Mesenchymal stem cell (in vitro differentiated cells and primary cell): ENCODE results near the gene DCTD.

Experiments used
- DNase-seq: peaks from one replicate; pipeline ENCODE4 v3.0.0-alpha.2; 2013
- H2AFZ ChIP-seq: one replicate; pipeline ENCODE4 v1.6.1; 2013; ENCODE audit warnings: low read depth, mild to moderate bottlenecking, control low read depth, inconsistent platforms, low read length, moderate library complexity
- H2AK5ac ChIP-seq: 2 replicates; pipeline ENCODE4 v1.6.1; 2013; ENCODE audit warnings: low read length, moderate library complexity, mild to moderate bottlenecking, inconsistent platforms; ENCODE audit not compliant: severe bottlenecking
- H2BK120ac ChIP-seq: one replicate; pipeline ENCODE4 v1.6.1; 2013; ENCODE audit warnings: low read depth, mild to moderate bottlenecking, inconsistent platforms, low read length, moderate library complexity
- H2BK12ac ChIP-seq, 2 experiments: one replicate each; pipeline ENCODE4 v1.6.1; 2013; ENCODE audit warnings: inconsistent platforms in 2 of 2, low read length in 2 of 2, mild to moderate bottlenecking in 2 of 2, moderate library complexity in 2 of 2, control low read depth in 1 of 2
- H2BK15ac ChIP-seq: one replicate; pipeline ENCODE4 v1.6.1; 2013; ENCODE audit warnings: mild to moderate bottlenecking, low read depth, inconsistent platforms; ENCODE audit not compliant: poor library complexity, severe bottlenecking
- H2BK5ac ChIP-seq: 2 replicates; pipeline ENCODE4 v1.6.1; 2013; ENCODE audit warnings: low read depth, mild to moderate bottlenecking, low read length, control low read depth, inconsistent platforms; ENCODE audit not compliant: poor library complexity, severe bottlenecking
- H3K14ac ChIP-seq, 2 experiments: one replicate each; pipeline ENCODE4 v1.6.1; 2013; ENCODE audit warnings: inconsistent platforms in 2 of 2, low read length in 2 of 2, control low read depth in 1 of 2, mild to moderate bottlenecking in 1 of 2, moderate library complexity in 1 of 2
- H3K18ac ChIP-seq, 2 experiments: one replicate each; pipeline ENCODE4 v1.6.1; 2013; ENCODE audit warnings: inconsistent platforms in 2 of 2, low read length in 2 of 2, control low read depth in 1 of 2, low read depth in 1 of 2, mild to moderate bottlenecking in 1 of 2
- H3K23ac ChIP-seq, 2 experiments: one replicate each; pipeline ENCODE4 v1.6.1; 2013; ENCODE audit warnings: inconsistent platforms in 2 of 2, low read length in 2 of 2, mild to moderate bottlenecking in 2 of 2, moderate library complexity in 2 of 2, control low read depth in 1 of 2
- H3K27ac ChIP-seq: 2 replicates; pipeline ENCODE4 v1.5.1; 2013; ENCODE audit warnings: mild to moderate bottlenecking, moderate library complexity, low read length, control low read depth, inconsistent platforms; ENCODE audit not compliant: poor library complexity, severe bottlenecking
- H3K27me3 ChIP-seq, 2 experiments: 2 replicates each; pipeline versions ENCODE4 v1.6.1 to v1.7.0; 2013; ENCODE audit warnings: low read length in 2 of 2, mild to moderate bottlenecking in 2 of 2, moderate library complexity in 2 of 2, control low read depth in 1 of 2, inconsistent platforms in 1 of 2; ENCODE audit not compliant: control insufficient read depth in 1 of 2, insufficient read depth in 1 of 2
- H3K36me3 ChIP-seq, 2 experiments: 2 replicates each; pipeline versions ENCODE4 v1.6.1 to v1.7.0; 2013; ENCODE audit warnings: low read length in 2 of 2, control low read depth in 1 of 2, inconsistent platforms in 1 of 2, low read depth in 1 of 2, mild to moderate bottlenecking in 1 of 2; ENCODE audit not compliant: insufficient read depth in 2 of 2, control insufficient read depth in 1 of 2
- H3K4ac ChIP-seq, 2 experiments: one replicate each; pipeline ENCODE4 v1.6.1; 2013; ENCODE audit warnings: inconsistent platforms in 2 of 2, low read length in 2 of 2, mild to moderate bottlenecking in 2 of 2, moderate library complexity in 2 of 2, control low read depth in 1 of 2, low read depth in 1 of 2
- H3K4me1 ChIP-seq: 2 replicates; pipeline ENCODE4 v1.6.1; 2013; ENCODE audit warnings: low read depth, low read length, control low read depth; ENCODE audit not compliant: control insufficient read depth, insufficient read depth
- H3K4me2 ChIP-seq: 2 replicates; pipeline ENCODE4 v1.6.1; 2013; ENCODE audit warnings: low read length, mild to moderate bottlenecking, inconsistent platforms; ENCODE audit not compliant: poor library complexity, severe bottlenecking
- H3K4me3 ChIP-seq, 2 experiments: 2 replicates each; pipeline versions ENCODE4 v1.5.1 to v1.7.0; 2013; ENCODE audit warnings: low read length in 2 of 2, mild to moderate bottlenecking in 2 of 2, control low read depth in 1 of 2, low read depth in 1 of 2; ENCODE audit not compliant: insufficient read depth in 1 of 2
- H3K79me1 ChIP-seq: replicated peaks from 2 replicates; pipeline ENCODE4 v1.6.1; 2013; ENCODE audit warnings: mild to moderate bottlenecking, control low read depth, low read length, inconsistent platforms; ENCODE audit not compliant: poor library complexity, severe bottlenecking
- H3K9ac ChIP-seq: 2 replicates; pipeline ENCODE4 v1.7.0; 2013; ENCODE audit warnings: mild to moderate bottlenecking, low read length, moderate library complexity
- H3K9me3 ChIP-seq: 2 replicates; pipeline ENCODE4 v1.7.0; 2013; ENCODE audit warnings: mild to moderate bottlenecking, low read length; ENCODE audit not compliant: control insufficient read depth
- H4K8ac ChIP-seq: one replicate; pipeline ENCODE4 v1.6.1; 2013; ENCODE audit warnings: inconsistent platforms, mild to moderate bottlenecking, low read length, moderate library complexity
- H4K91ac ChIP-seq: one replicate; pipeline ENCODE4 v1.6.1; 2013; ENCODE audit warnings: mild to moderate bottlenecking, low read length, inconsistent platforms
- WGBS: methylation state at CpG from one replicate; pipeline ENCODE4 v1.1.7; 2013; ENCODE audit warnings: mixed read lengths; 5-methylcytosine and 5-hydroxymethylcytosine counted together

The DCTD gene

GRCh38 chr4:182862921-182863320, 54.3 kb downstream of the DCTD start:
- no peaks in the 10 kb centered on the region for H3K36me3 ChIP-seq
- H2BK15ac ChIP-seq = no peak overlapping the region
- H4K8ac ChIP-seq = no peak overlapping the region
- H3K79me1 ChIP-seq = no peaks in the 10 kb centered on the region
- WGBS = 88% methylated on average over 12 of the region's 12 CpGs
- no peak overlapping the region for H4K91ac ChIP-seq
- H2BK120ac ChIP-seq = no peak overlapping the region
- H3K4me3 ChIP-seq = no peak overlapping the region
- no peak overlapping the region for H2AFZ ChIP-seq
- no peak overlapping the region for H3K4me2 ChIP-seq
- no peak overlapping the region for H3K14ac ChIP-seq
- H3K9me3 ChIP-seq = no peaks in the 10 kb centered on the region
- no peak overlapping the region for H2BK5ac ChIP-seq
- peaks cover 4% of the 10 kb centered on the region for H3K4me1 ChIP-seq
- no peak overlapping the region for H3K18ac ChIP-seq
- no peak overlapping the region for H3K27ac ChIP-seq
- no peaks in the 10 kb centered on the region for H3K27me3 ChIP-seq
- H3K23ac ChIP-seq = no peak overlapping the region
- no peak for DNase-seq
- no peak overlapping the region for H3K4ac ChIP-seq
- no peak overlapping the region for H2BK12ac ChIP-seq
- H2AK5ac ChIP-seq = no peak overlapping the region
- H3K9ac ChIP-seq = no peak overlapping the region

DNA sequence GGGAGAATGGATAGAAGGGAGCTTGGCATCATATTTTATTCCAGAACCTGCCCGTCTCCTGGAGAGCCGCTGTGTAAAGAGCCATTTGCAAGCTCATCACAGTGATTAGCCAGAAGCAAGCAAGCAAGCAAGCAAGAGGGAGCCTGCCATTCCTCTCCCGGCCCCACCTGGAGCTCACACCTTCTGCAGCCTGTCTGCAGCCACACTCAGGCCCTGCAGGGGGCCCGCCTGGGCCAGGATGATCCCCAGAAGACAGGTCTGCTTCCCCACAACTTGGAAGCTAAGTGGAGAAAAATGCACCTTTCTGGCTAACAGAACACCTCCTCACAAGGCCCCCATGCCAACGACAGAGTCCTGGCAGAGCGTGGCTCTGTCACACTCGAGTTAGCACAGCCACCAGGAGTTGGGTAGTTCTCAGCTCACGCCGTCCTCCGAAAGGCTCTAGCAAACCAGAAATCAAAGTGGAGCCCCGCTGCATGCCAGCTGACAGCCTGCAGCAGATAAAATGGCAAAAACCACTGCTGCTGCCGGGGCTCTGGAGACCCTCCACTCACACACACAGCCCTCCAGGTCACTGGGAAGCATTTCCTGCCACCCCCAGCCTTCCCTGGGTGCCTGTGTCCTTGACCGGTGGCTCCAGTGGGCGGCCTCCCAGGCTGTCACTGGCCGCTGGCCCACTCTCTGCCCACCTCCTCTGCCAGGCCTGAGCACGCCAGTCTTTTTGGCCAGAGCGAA, 54.9 kb downstream of the DCTD start:
- no peak overlapping the region for H3K27ac ChIP-seq

DNA sequence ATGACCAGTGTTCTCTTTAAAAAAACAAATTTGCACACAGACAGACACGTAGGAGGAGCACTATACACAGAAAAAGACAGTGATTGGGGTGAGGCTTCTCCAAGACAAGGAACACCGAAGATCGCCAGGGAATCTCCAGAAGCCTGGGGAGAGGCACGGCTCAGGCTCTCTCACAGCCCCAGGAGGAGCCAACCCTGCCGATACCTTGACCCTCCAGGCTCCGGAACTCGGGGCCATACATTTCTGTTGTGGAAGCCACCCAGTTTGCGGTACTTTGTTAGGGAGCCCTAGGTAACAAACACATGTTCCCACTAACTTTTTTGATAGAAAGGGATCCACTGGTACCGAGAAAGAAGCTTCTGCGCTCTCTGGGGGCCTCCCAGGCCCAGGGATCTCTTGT, 55.8 kb downstream of the DCTD start:
- H2AK5ac ChIP-seq = no peak overlapping the region
- H4K91ac ChIP-seq = no peak overlapping the region
- peak overlapping the region in 1 of 2 experiments; percentile 30 for H3K23ac ChIP-seq
- no peaks in the 10 kb centered on the region for H3K9me3 ChIP-seq
- no peak overlapping the region for H3K4me3 ChIP-seq
- H3K4me1 ChIP-seq = peaks cover 4% of the 10 kb centered on the region
- H3K4ac ChIP-seq = no peak overlapping the region
- no peak overlapping the region for H3K4me2 ChIP-seq
- no peaks in the 10 kb centered on the region for H3K36me3 ChIP-seq
- 81% methylated on average over 10 of the region's 10 CpGs for WGBS
- H3K14ac ChIP-seq = no peak overlapping the region
- no peak overlapping the region for H2BK15ac ChIP-seq
- H3K79me1 ChIP-seq = no peaks in the 10 kb centered on the region
- DNase-seq = no peak
- no peak overlapping the region for H2BK5ac ChIP-seq
- H2AFZ ChIP-seq = no peak overlapping the region
- H2BK12ac ChIP-seq = no peak overlapping the region
- H3K18ac ChIP-seq = no peak overlapping the region
- H3K27ac ChIP-seq = no peak overlapping the region
- no peak overlapping the region for H4K8ac ChIP-seq
- no peak overlapping the region for H2BK120ac ChIP-seq
- no peak overlapping the region for H3K9ac ChIP-seq
- no peaks in the 10 kb centered on the region for H3K27me3 ChIP-seq

More for the DNA sequence above, 54.9 kb downstream of the DCTD start:
- Histone ChIP-seq H2BK120ac (no peak overlapping the region), H2BK12ac (no peak overlapping the region), H3K4ac (no peak overlapping the region), H3K9me3 (no peaks in the 10 kb centered on the region), H2BK15ac (no peak overlapping the region), H2AFZ (no peak overlapping the region), H4K8ac (no peak overlapping the region), H3K4me3 (no peak overlapping the region), H3K14ac (no peak overlapping the region), H2AK5ac (no peak overlapping the region), H3K27me3 (no peaks in the 10 kb centered on the region), H2BK5ac (no peak overlapping the region), H3K79me1 (no peaks in the 10 kb centered on the region), H3K4me2 (no peak overlapping the region), H3K36me3 (no peaks in the 10 kb centered on the region), H3K4me1 (peaks cover 4% of the 10 kb centered on the region), H3K9ac (no peak overlapping the region), H3K18ac (no peak overlapping the region), H3K23ac (no peak overlapping the region), H4K91ac (no peak overlapping the region)
- DNase-seq = no peak
- 78% methylated on average over 17 of the region's 17 CpGs for WGBS

- H3K27ac ChIP-seq = no peak overlapping the region
- H3K9me3 ChIP-seq = no peaks in the 10 kb centered on the region
- no peak for DNase-seq
Measured at GRCh38 chr4:182859730-182860129, 57.5 kb downstream of the DCTD start.

More at GRCh38 chr4:182859730-182860129, 57.5 kb downstream of the DCTD start:
- H3K4me2 ChIP-seq = no peak overlapping the region
- H3K9ac ChIP-seq = no peak overlapping the region
- no peak overlapping the region for H3K18ac ChIP-seq
- H2BK15ac ChIP-seq = no peak overlapping the region
- H3K23ac ChIP-seq = no peak overlapping the region
- H2BK120ac ChIP-seq = no peak overlapping the region
- no peak overlapping the region for H2BK12ac ChIP-seq
- no peaks in the 10 kb centered on the region for H3K36me3 ChIP-seq
- no peak overlapping the region for H3K4ac ChIP-seq
- no peak overlapping the region for H2AFZ ChIP-seq
- WGBS = 92% methylated on average over 1 of the region's 2 CpGs
- no peak overlapping the region for H3K4me3 ChIP-seq
- no peaks in the 10 kb centered on the region for H3K27me3 ChIP-seq
- peaks cover 3% of the 10 kb centered on the region for H3K4me1 ChIP-seq
- no peak overlapping the region for H3K14ac ChIP-seq
- H4K8ac ChIP-seq = no peak overlapping the region
- H2BK5ac ChIP-seq = no peak overlapping the region
- no peaks in the 10 kb centered on the region for H3K79me1 ChIP-seq
- no peak overlapping the region for H4K91ac ChIP-seq
- no peak overlapping the region for H2AK5ac ChIP-seq
